ENCODE data around the gene POLR3F. TPM values are rescaled to one million over a fixed set of nuclear protein-coding genes. Genes with fewer than 3 reads are reported as not detected.
"Not testable (repeated sequence)": the region's sequence is repeated elsewhere in the genome, so short reads cannot be mapped to it uniquely, and the experiment has no call there.

Gene POLR3F
- polyA plus RNA-seq, 1 donor, result 22.8 TPM

- not testable (repeated sequence) for DNase-seq
Observed at GRCh38 chr20:18501672-18502071, 34.5 kb downstream of the POLR3F start.

GRCh38 chr20:18504479-18505060 is 37.4 kb downstream of the POLR3F start:
- no peak for DNase-seq

GRCh38 chr20:18506744-18507143 is 39.6 kb downstream of the POLR3F start:
- no peak for DNase-seq

GRCh38 chr20:18507218-18508191 is 40.3 kb downstream of the POLR3F start, which contains the start of gene SEC23B:
Gene SEC23B, plus strand, starts transcription at chr20:18507940. Its CDS starts 2,896 bp downstream, at chr20:18510836.
- DNase-seq, result peak; percentile 96

- DNase-seq, result no peak
Observed at GRCh38 chr20:18511571-18511970, 44.4 kb downstream of the POLR3F start.

GRCh38 chr20:18513208-18513607 is 46.0 kb downstream of the POLR3F start:
- DNase-seq, result no peak

- no peak for DNase-seq
Observed at GRCh38 chr20:18514127-18514526, 46.9 kb downstream of the POLR3F start.

- no peak for DNase-seq
Observed at GRCh38 chr20:18515973-18516372, 48.8 kb downstream of the POLR3F start.

- DNase-seq, result not testable (repeated sequence)
Observed at GRCh38 chr20:18522066-18522465, 54.9 kb downstream of the POLR3F start.

- DNase-seq, result no peak
Observed at GRCh38 chr20:18523066-18523465, 55.9 kb downstream of the POLR3F start.

GRCh38 chr20:18524646-18525045 is 57.5 kb downstream of the POLR3F start:
- DNase-seq, result no peak

GRCh38 chr20:18526761-18527160 is 59.6 kb downstream of the POLR3F start:
- not testable (repeated sequence) for DNase-seq

- no peak for DNase-seq
Observed at GRCh38 chr20:18527339-18527738, 60.1 kb downstream of the POLR3F start.

- DNase-seq, result no peak
Observed at GRCh38 chr20:18527836-18528235, 60.6 kb downstream of the POLR3F start.

GRCh38 chr20:18529041-18529440 is 61.9 kb downstream of the POLR3F start:
- DNase-seq, result no peak

- no peak for DNase-seq
Observed at GRCh38 chr20:18532626-18533025, 65.4 kb downstream of the POLR3F start.

- DNase-seq, result no peak
Observed at GRCh38 chr20:18533491-18533890, 66.3 kb downstream of the POLR3F start.

- DNase-seq, result no peak
Observed at GRCh38 chr20:18533978-18534644, 66.9 kb downstream of the POLR3F start.
